KMS-11 (cell line): ENCODE measurements around the gene ESYT2.

Experiments used
- H2AFZ ChIP-seq: fragments of 200-600 bp; sonication (generic); 2 replicates; pipeline ENCODE4 v1.6.1; 2016; ENCODE audit warnings: antibody characterized with exemption, mixed run types, low read depth
- H3K27ac ChIP-seq: fragments of 200-600 bp; sonication (generic); 2 replicates; pipeline ENCODE4 v1.6.1; 2016; ENCODE audit warnings: mild to moderate bottlenecking, mixed run types
- H3K27me3 ChIP-seq: fragments of 200-600 bp; sonication (generic); 2 replicates; pipeline ENCODE4 v1.6.1; 2017; ENCODE audit warnings: mild to moderate bottlenecking, low read depth, mixed run types, moderate library complexity; ENCODE audit not compliant: insufficient read depth
- H3K36me3 ChIP-seq: fragments of 200-600 bp; sonication (generic); 2 replicates; pipeline ENCODE4 v1.6.1; 2017; ENCODE audit warnings: mild to moderate bottlenecking, mixed run types; ENCODE audit not compliant: insufficient read depth
- H3K4me1 ChIP-seq: fragments of 200-600 bp; sonication (generic); 2 replicates; pipeline ENCODE4 v1.6.1; 2016; ENCODE audit warnings: mild to moderate bottlenecking, low read depth, mixed run types; ENCODE audit not compliant: poor library complexity, severe bottlenecking
- H3K4me2 ChIP-seq: fragments of 200-600 bp; sonication (generic); 2 replicates; pipeline ENCODE4 v1.7.0; 2016; ENCODE audit warnings: mild to moderate bottlenecking, mixed run types
- H3K4me3 ChIP-seq: fragments of 200-600 bp; sonication (generic); IDR thresholded peaks from 2 replicates; pipeline ENCODE4 v1.6.1; 2017; ENCODE audit warnings: low read depth, low read length, mixed read lengths; ENCODE audit not compliant: insufficient read depth
- H3K79me2 ChIP-seq: fragments of 200-600 bp; sonication (generic); 2 replicates; pipeline ENCODE4 v1.6.1; 2016; ENCODE audit warnings: low read depth, mixed run types; ENCODE audit not compliant: insufficient read depth
- H3K9ac ChIP-seq: fragments of 200-600 bp; sonication (generic); 2 replicates; pipeline ENCODE4 v1.6.1; 2016; ENCODE audit warnings: mild to moderate bottlenecking, mixed run types
- H4K20me1 ChIP-seq: fragments of 200-600 bp; sonication (generic); 2 replicates; pipeline ENCODE4 v1.6.1; 2016; ENCODE audit warnings: mild to moderate bottlenecking, mixed run types; ENCODE audit not compliant: insufficient read depth
- CTCF ChIP-seq: fragments of 200-600 bp; sonication (generic); conservative IDR thresholded peaks from 2 replicates; pipeline ENCODE4 v1.6.1; 2017; ENCODE audit warnings: low read depth, mild to moderate bottlenecking, antibody characterized with exemption, low read length, moderate library complexity, mixed read lengths

ESYT2 gene

GRCh38 chr7:158737064-158737695 is 92.1 kb downstream of the ESYT2 start:
- H3K4me2 ChIP-seq, result no peak overlapping the region
- no peak overlapping the region for H2AFZ ChIP-seq
- H3K9ac ChIP-seq, result no peak overlapping the region
- no peaks in the 10 kb centered on the region for H3K79me2 ChIP-seq
- no peak overlapping the region for H3K4me3 ChIP-seq
- H3K27me3 ChIP-seq, result no peaks in the 10 kb centered on the region
- no peak for TF ChIP-seq CTCF
- H3K36me3 ChIP-seq, result peaks cover 4% of the 10 kb centered on the region; the same call in 1 of the 2 replicates
- H3K27ac ChIP-seq, result no peak overlapping the region
- H3K4me1 ChIP-seq, result no peaks in the 10 kb centered on the region
- no peaks in the 10 kb centered on the region for H4K20me1 ChIP-seq

GRCh38 chr7:158735935-158736334 is 93.4 kb downstream of the ESYT2 start:
- H3K27me3 ChIP-seq, result no peaks in the 10 kb centered on the region
- H3K4me3 ChIP-seq, result no peak overlapping the region
- no peak overlapping the region for H3K9ac ChIP-seq
- H4K20me1 ChIP-seq, result no peaks in the 10 kb centered on the region
- no peaks in the 10 kb centered on the region for H3K79me2 ChIP-seq
- H3K4me1 ChIP-seq, result no peaks in the 10 kb centered on the region
- H3K4me2 ChIP-seq, result no peak overlapping the region
- peaks cover under 1% of the 10 kb centered on the region; the same call in 1 of the 2 replicates for H3K36me3 ChIP-seq
- TF ChIP-seq CTCF, result no peak
- H2AFZ ChIP-seq, result no peak overlapping the region
- no peak overlapping the region for H3K27ac ChIP-seq

- no peak for TF ChIP-seq CTCF
Measured at GRCh38 chr7:158734861-158735260, 94.4 kb downstream of the ESYT2 start.

GRCh38 chr7:158733775-158734494 is 95.4 kb downstream of the ESYT2 start:
- no peaks in the 10 kb centered on the region for H3K4me1 ChIP-seq
- no peaks in the 10 kb centered on the region for H3K79me2 ChIP-seq
- no peak overlapping the region for H3K27ac ChIP-seq
- no peak overlapping the region for H2AFZ ChIP-seq
- no peaks in the 10 kb centered on the region for H4K20me1 ChIP-seq
- H3K4me2 ChIP-seq, result no peak overlapping the region
- no peak for TF ChIP-seq CTCF
- H3K4me3 ChIP-seq, result no peak overlapping the region
- H3K9ac ChIP-seq, result no peak overlapping the region
- no peaks in the 10 kb centered on the region for H3K36me3 ChIP-seq
- H3K27me3 ChIP-seq, result no peaks in the 10 kb centered on the region

More at GRCh38 chr7:158734861-158735260, 94.4 kb downstream of the ESYT2 start:
- no peak overlapping the region for H3K9ac ChIP-seq
- no peak overlapping the region for H3K27ac ChIP-seq
- H3K4me2 ChIP-seq, result no peak overlapping the region
- no peaks in the 10 kb centered on the region for H3K79me2 ChIP-seq
- H3K36me3 ChIP-seq, result no peaks in the 10 kb centered on the region
- no peak overlapping the region for H2AFZ ChIP-seq
- no peaks in the 10 kb centered on the region for H3K27me3 ChIP-seq
- no peak overlapping the region for H3K4me3 ChIP-seq
- H3K4me1 ChIP-seq, result no peaks in the 10 kb centered on the region
- no peaks in the 10 kb centered on the region for H4K20me1 ChIP-seq
